Measurements from ENCODE around the gene TAGLN2. TPM values are rescaled to one million over a fixed set of nuclear protein-coding genes. Genes with fewer than 3 reads are reported as not detected.
A peak's percentile ranks its signal among the peaks of the same experiment; 100 is the strongest.

Gene TAGLN2
- total and polyA plus RNA-seq, 9 of the 15 experiments (the other 6 are each of a cell fraction or from before 2014, with no cell fraction given), result 192 to 683 (median 455) TPM

- no peak for TF ChIP-seq KLF13 (tag; IDR thresholded peaks at IDR 0.05; ENCODE audit: borderline replicate concordance, low read depth)
- TF ChIP-seq ZNF143 (CRISPR knock-in tag; IDR thresholded peaks at IDR 0.05), result 0 out of 2 replicates have a peak, but pooled peaks have one; percentile 54
- TF ChIP-seq CUX1 (CRISPR knock-in tag; IDR thresholded peaks at IDR 0.05), result no peak
- peak; percentile 77 for TF ChIP-seq ETV1 (tag; conservative IDR thresholded peaks at IDR 0.05; ENCODE audit: low read depth)
- peak; percentile 49; the same call in 1 of the 2 replicates for TF ChIP-seq ELF1 (tag; IDR thresholded peaks at IDR 0.05)
- peak in 1 of 2 experiments; percentile 31; a peak in 1 of 3 replicates for TF ChIP-seq CBX3 (IDR thresholded peaks at IDR 0.05; ENCODE audit: borderline replicate concordance in 1 of 2, low read length in 2 of 2)
- TF ChIP-seq PHF8 (IDR thresholded peaks at IDR 0.05; ENCODE audit: borderline replicate concordance, low read length), result peak; percentile 5; the same call in 1 of the 2 replicates
- TF ChIP-seq DPF2 (IDR thresholded peaks at IDR 0.05), result peak; percentile 46; the same call in 1 of the 2 replicates
- TF ChIP-seq POLR2AphosphoS5 (IDR thresholded peaks at IDR 0.05; ENCODE audit: control insufficient read depth, insufficient read depth, low read depth, low read length), result peak; percentile 31; the same call in 1 of the 2 replicates
- 0 out of 2 replicates have a peak, but pooled peaks have one; percentile 2 for TF ChIP-seq HCFC1 (IDR thresholded peaks at IDR 0.05; ENCODE audit: low read depth, low read length)
- TF ChIP-seq POLR3G (IDR thresholded peaks at IDR 0.05; ENCODE audit: extremely low read depth, insufficient read length, insufficient replicate concordance), result no peak
- peak; percentile 64 for TF ChIP-seq MXI1 (IDR thresholded peaks at IDR 0.05; ENCODE audit: low read depth, low read length)
- TF ChIP-seq BRD4 (IDR thresholded peaks at IDR 0.05), result 0 out of 2 replicates have a peak, but pooled peaks have one; percentile 11
- TF ChIP-seq POLR2AphosphoS2 (IDR thresholded peaks at IDR 0.05; ENCODE audit: low read length), result peak; percentile 74; the same call in 1 of the 2 replicates
- TF ChIP-seq ARID1B (IDR thresholded peaks at IDR 0.05), result peak; percentile 69
- TF ChIP-seq KLF16 (IDR thresholded peaks at IDR 0.05), result peak; percentile 42; the same call in 1 of the 2 replicates
Observed at GRCh38 chr1:159923203-159924024, 1.9 kb downstream of the TAGLN2 start (continued).
